ENCODE results near the gene SFT2D1. TPM values are rescaled to one million over a fixed set of nuclear protein-coding genes. Genes with fewer than 3 reads are reported as not detected.

The SFT2D1 gene
- total RNA-seq, 1 donor from 2014 or later = 62.4 TPM

DNA sequence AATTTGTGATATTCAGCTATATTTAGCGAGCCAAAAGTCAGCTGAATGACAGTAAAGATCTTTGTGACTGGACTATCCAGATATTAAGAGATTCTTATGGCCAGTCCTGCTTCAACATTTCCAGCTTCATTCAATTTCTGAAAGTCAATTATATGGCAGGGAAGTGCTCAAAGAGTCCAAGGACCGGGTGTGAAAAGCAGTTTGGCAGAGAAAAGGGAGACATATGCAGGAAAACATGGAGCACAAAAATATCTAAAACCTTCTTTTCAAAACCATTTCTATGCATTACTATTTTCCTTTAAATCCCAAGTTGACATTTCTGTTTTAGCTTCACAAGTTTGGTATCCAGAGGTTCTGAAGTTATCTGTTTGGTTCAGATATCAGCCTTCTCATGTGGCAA lies 35.4 kb upstream of the SFT2D1 start:
- H3K4me3 ChIP-seq (ENCODE audit: low read depth, low read length) = no peak overlapping the region
- TF ChIP-seq CTCF (conservative IDR thresholded peaks at IDR 0.05; ENCODE audit: low read depth, low read length) = no peak
- no peak for DNase-seq (ENCODE audit: low read depth)

- no peak for TF ChIP-seq CTCF (conservative IDR thresholded peaks at IDR 0.05; ENCODE audit: low read depth, low read length)
- no peak overlapping the region for H3K4me3 ChIP-seq (ENCODE audit: low read depth, low read length)
- DNase-seq (ENCODE audit: low read depth) = no peak
Measured at GRCh38 chr6:166375013-166375412, 32.7 kb upstream of the SFT2D1 start.

DNA sequence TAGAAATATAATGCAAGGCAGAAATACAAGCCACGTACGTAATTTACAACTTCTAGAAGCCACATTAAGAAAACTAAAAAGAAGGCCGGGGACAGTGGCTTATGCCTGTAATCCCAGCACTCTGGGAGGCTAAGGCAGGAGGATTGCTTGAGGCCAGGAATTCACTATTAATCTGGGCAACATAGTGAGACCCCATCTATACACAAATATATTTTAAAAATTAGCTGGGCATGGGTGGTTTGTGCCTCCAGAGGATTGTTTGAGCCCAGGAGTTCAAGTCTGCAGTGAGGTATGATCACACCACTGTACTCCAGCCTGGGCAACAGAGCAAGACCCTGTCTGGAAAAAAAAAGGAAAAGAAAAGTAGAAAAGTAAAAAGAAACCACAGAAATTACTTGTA lies 28.1 kb upstream of the SFT2D1 start:
- DNase-seq (ENCODE audit: low read depth) = no peak
- no peak overlapping the region for H3K4me3 ChIP-seq (ENCODE audit: low read depth, low read length)
- TF ChIP-seq CTCF (conservative IDR thresholded peaks at IDR 0.05; ENCODE audit: low read depth, low read length) = no peak

DNA sequence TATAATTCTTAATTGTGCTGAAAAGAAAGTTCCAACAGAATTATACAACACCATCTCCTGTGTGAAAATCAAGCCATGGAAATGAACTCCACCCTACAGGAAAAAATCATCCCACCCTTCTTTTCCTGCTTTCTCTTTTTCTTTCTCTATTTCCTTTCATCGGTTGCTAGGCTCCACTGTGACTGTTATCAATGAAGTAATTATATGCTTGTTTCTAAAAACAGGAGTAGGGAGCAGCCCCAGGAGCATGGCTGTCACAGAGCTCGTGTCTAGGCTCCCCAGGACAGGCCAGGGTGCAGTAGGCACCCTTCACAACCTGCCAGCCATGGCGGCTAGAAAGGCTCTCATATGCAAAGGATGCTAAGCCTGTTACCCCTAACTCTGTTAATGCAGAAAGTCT lies 27.4 kb upstream of the SFT2D1 start:
- DNase-seq (ENCODE audit: low read depth) = no peak
- H3K4me3 ChIP-seq (ENCODE audit: low read depth, low read length) = no peak overlapping the region
- TF ChIP-seq CTCF (conservative IDR thresholded peaks at IDR 0.05; ENCODE audit: low read depth, low read length) = no peak

GRCh38 chr6:166366921-166367320 lies 24.6 kb upstream of the SFT2D1 start:
- no peak for TF ChIP-seq CTCF (conservative IDR thresholded peaks at IDR 0.05; ENCODE audit: low read depth, low read length)
- no peak for DNase-seq (ENCODE audit: low read depth)
- H3K4me3 ChIP-seq (ENCODE audit: low read depth, low read length) = no peak overlapping the region

GRCh38 chr6:166365806-166366205 lies 23.5 kb upstream of the SFT2D1 start:
- no peak overlapping the region for H3K4me3 ChIP-seq (ENCODE audit: low read depth, low read length)

More at GRCh38 chr6:166365806-166366205, 23.5 kb upstream of the SFT2D1 start:
- no peak for TF ChIP-seq CTCF (conservative IDR thresholded peaks at IDR 0.05; ENCODE audit: low read depth, low read length)
- DNase-seq (ENCODE audit: low read depth) = no peak
